OCI-LY1 (cell line): ENCODE data around the gene CCR3.

Source experiments
- H2AFZ ChIP-seq: fragments of 200-600 bp; sonication (generic), shearing (Covaris generic); 2 replicates; pipeline ENCODE4 v1.6.0; 2014; ENCODE audit warnings: antibody characterized with exemption, mild to moderate bottlenecking, low read length
- H3F3A ChIP-seq: fragments of 200-600 bp; sonication (generic), shearing (Covaris generic); 2 replicates; pipeline ENCODE4 v1.6.0; 2014; ENCODE audit warnings: mild to moderate bottlenecking, antibody characterized with exemption, low read length, moderate library complexity; ENCODE audit not compliant: insufficient read depth
- H3K27ac ChIP-seq: fragments of 200-600 bp; sonication (generic); 2 replicates; pipeline ENCODE4 v1.5.1; 2014; ENCODE audit warnings: low read length, mixed run types, mild to moderate bottlenecking, low read depth; ENCODE audit not compliant: poor library complexity, severe bottlenecking
- H3K27me3 ChIP-seq: fragments of 200-600 bp; sonication (generic); 2 replicates; pipeline ENCODE4 v1.6.0; 2014; ENCODE audit warnings: antibody characterized with exemption, mild to moderate bottlenecking, low read length, moderate library complexity; ENCODE audit not compliant: insufficient read depth
- H3K36me3 ChIP-seq: fragments of 200-600 bp; sonication (generic); 2 replicates; pipeline ENCODE4 v1.6.1; 2014; ENCODE audit warnings: mild to moderate bottlenecking, antibody characterized with exemption, low read length, moderate library complexity, mixed read lengths; ENCODE audit not compliant: insufficient read depth
- H3K4me1 ChIP-seq: fragments of 200-600 bp; sonication (generic); 2 replicates; pipeline ENCODE4 v1.5.1; 2014; ENCODE audit warnings: mild to moderate bottlenecking, low read length, moderate library complexity; ENCODE audit not compliant: insufficient read depth, severe bottlenecking
- H3K4me2 ChIP-seq: fragments of 200-600 bp; sonication (generic), shearing (Covaris generic); 2 replicates; pipeline ENCODE4 v1.6.1; 2014; ENCODE audit warnings: low read length
- H3K4me3 ChIP-seq: fragments of 200-600 bp; sonication (generic); 2 replicates; pipeline ENCODE4 v1.5.1; 2014; ENCODE audit warnings: low read length, low read depth, mild to moderate bottlenecking, mixed read lengths; ENCODE audit not compliant: poor library complexity, severe bottlenecking
- H3K79me2 ChIP-seq: fragments of 200-600 bp; shearing (Covaris generic); 2 replicates; pipeline ENCODE4 v1.6.1; 2016; ENCODE audit warnings: mixed run types, low read length, mixed read lengths; ENCODE audit not compliant: insufficient read depth
- H3K9ac ChIP-seq: fragments of 200-600 bp; sonication (generic), shearing (Covaris generic); 2 replicates; pipeline ENCODE4 v1.6.1; 2014; ENCODE audit warnings: mild to moderate bottlenecking, low read length, mixed read lengths
- H3K9me2 ChIP-seq: fragments of 200-600 bp; sonication (generic), shearing (Covaris generic); 2 replicates; pipeline ENCODE4 v1.6.1; 2014; ENCODE audit warnings: low read depth, mild to moderate bottlenecking, low read length, mixed read lengths
- H3K9me3 ChIP-seq: fragments of 200-600 bp; shearing (Covaris generic); 2 replicates; pipeline ENCODE4 v1.6.1; 2014; ENCODE audit warnings: low read length, mixed read lengths
- H4K20me1 ChIP-seq: fragments of 200-600 bp; sonication (generic), shearing (Covaris generic); 2 replicates; pipeline ENCODE4 v1.6.0; 2016; ENCODE audit warnings: mild to moderate bottlenecking, low read length; ENCODE audit not compliant: insufficient read depth
- CTCF ChIP-seq: fragments of 200-600 bp; sonication (generic), shearing (Covaris generic); IDR thresholded peaks from 2 replicates; pipeline ENCODE4 v1.5.1; 2017; ENCODE audit warnings: mild to moderate bottlenecking, antibody characterized with exemption, low read length, moderate library complexity, mixed read lengths
- EZH2 ChIP-seq: fragments of 200-600 bp; sonication (generic), shearing (Covaris generic); IDR thresholded peaks from 2 replicates; pipeline ENCODE4 v1.8.0; 2017; ENCODE audit warnings: borderline replicate concordance, mixed run types, mild to moderate bottlenecking, antibody characterized with exemption, low read length, moderate library complexity, mixed read lengths

CCR3 gene

GRCh38 chr3:46278816-46279672, 36.8 kb downstream of the CCR3 start:
- no peak overlapping the region for H2AFZ ChIP-seq
- 0 out of 2 replicates have a peak, but pooled peaks cover 3% of the 10 kb centered on the region for H3K9me3 ChIP-seq
- no peak overlapping the region for H3K4me3 ChIP-seq
- H3K9ac ChIP-seq: no peak overlapping the region
- 0 out of 2 replicates have a peak, but pooled peaks cover 5% of the 10 kb centered on the region for H3K27me3 ChIP-seq
- no peak overlapping the region for H3K4me2 ChIP-seq
- H3K27ac ChIP-seq: no peak overlapping the region
- no peaks in the 10 kb centered on the region for H3K79me2 ChIP-seq
- H3K9me2 ChIP-seq: no peaks in the 10 kb centered on the region
- no peaks in the 10 kb centered on the region for H4K20me1 ChIP-seq
- H3F3A ChIP-seq: no peaks in the 10 kb centered on the region
- H3K36me3 ChIP-seq: no peaks in the 10 kb centered on the region
- TF ChIP-seq EZH2 (no peak), CTCF (no peak)
- H3K4me1 ChIP-seq: no peaks in the 10 kb centered on the region

GRCh38 chr3:46280105-46280797, 38.0 kb downstream of the CCR3 start:
- no peak overlapping the region for H3K9ac ChIP-seq
- H3K4me1 ChIP-seq: no peaks in the 10 kb centered on the region
- H4K20me1 ChIP-seq: no peaks in the 10 kb centered on the region
- H3K9me3 ChIP-seq: 0 out of 2 replicates have a peak, but pooled peaks cover 3% of the 10 kb centered on the region
- 0 out of 2 replicates have a peak, but pooled peaks cover 5% of the 10 kb centered on the region for H3K27me3 ChIP-seq
- no peak for TF ChIP-seq CTCF
- no peak for TF ChIP-seq EZH2
- H3K4me2 ChIP-seq: no peak overlapping the region
- H3K79me2 ChIP-seq: no peaks in the 10 kb centered on the region
- no peak overlapping the region for H3K27ac ChIP-seq
- no peak overlapping the region for H2AFZ ChIP-seq
- no peaks in the 10 kb centered on the region for H3F3A ChIP-seq
- no peaks in the 10 kb centered on the region for H3K36me3 ChIP-seq
- no peaks in the 10 kb centered on the region for H3K9me2 ChIP-seq
- H3K4me3 ChIP-seq: no peak overlapping the region

DNA sequence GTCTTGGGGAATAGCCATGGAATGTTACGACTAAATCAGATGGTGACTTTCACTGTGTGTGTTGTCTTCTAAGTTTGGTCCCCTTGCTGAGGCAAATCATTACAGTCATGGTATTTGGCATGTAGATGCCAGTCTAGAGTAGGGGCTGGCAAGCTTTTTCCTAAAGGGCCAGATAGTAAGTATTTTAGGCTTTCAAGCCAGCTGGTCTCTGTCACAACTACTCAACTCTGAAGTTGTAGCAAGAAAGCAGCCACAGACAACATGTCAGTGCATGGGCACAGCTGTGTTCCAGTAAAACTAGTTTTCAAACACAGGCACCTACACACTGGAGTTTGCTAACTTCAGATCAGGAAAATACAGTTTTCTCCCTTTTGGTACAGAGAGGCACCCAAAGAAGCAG, 39.3 kb downstream of the CCR3 start:
- Histone ChIP-seq H3K27ac (no peak overlapping the region), H2AFZ (no peak overlapping the region)

More for the DNA sequence above, 39.3 kb downstream of the CCR3 start:
- Histone ChIP-seq H4K20me1 (no peaks in the 10 kb centered on the region), H3K4me3 (no peak overlapping the region), H3K9me3 (0 out of 2 replicates have a peak, but pooled peaks cover 3% of the 10 kb centered on the region), H3K4me1 (no peaks in the 10 kb centered on the region), H3K27me3 (0 out of 2 replicates have a peak, but pooled peaks cover 5% of the 10 kb centered on the region), H3K36me3 (no peaks in the 10 kb centered on the region), H3F3A (no peaks in the 10 kb centered on the region), H3K9me2 (no peaks in the 10 kb centered on the region), H3K9ac (no peak overlapping the region), H3K79me2 (no peaks in the 10 kb centered on the region), H3K4me2 (no peak overlapping the region)
- TF ChIP-seq EZH2: no peak
- no peak for TF ChIP-seq CTCF
